ENCODE data around the gene LRRC31. TPM values are rescaled to one million over a fixed set of nuclear protein-coding genes. Genes with fewer than 3 reads are reported as not detected.

Gene LRRC31
- total RNA-seq, 1 donor from 2014 or later, result not detected

- no peak for DNase-seq (ENCODE audit: low spot score)
Measured at GRCh38 chr3:169813757-169814517, 55.8 kb downstream of the LRRC31 start.

DNA sequence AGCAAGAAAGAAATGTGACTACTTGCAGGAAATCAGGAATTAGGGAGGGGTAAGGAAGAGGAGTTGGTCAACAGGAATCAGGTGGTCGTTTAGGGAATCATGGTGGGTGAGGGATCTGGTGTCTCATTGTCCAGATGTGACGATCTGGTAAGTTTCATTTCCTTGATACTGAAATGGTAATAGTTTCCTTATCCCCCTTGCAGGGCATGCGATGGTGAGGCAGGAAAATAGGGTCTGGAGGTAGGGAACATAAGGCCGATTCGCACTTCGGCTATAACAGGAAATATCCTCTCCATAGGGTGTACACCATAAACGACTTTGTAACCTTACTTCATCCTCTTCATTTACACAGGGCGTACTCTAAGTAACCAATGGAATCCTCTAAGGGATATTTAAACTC lies 56.5 kb downstream of the LRRC31 start:
- no peak for DNase-seq (ENCODE audit: low spot score)

- peak; percentile 85 for DNase-seq (ENCODE audit: low spot score)
Measured at GRCh38 chr3:169812332-169813235, 57.2 kb downstream of the LRRC31 start, which contains the start of the genes LRRC34 and LRRIQ4. TSS of gene LRRC34 (minus strand) at chr3:169812904. CDS start at chr3:169812548, 356 bp downstream. TSS of gene LRRIQ4 (plus strand) at chr3:169812870. CDS start at chr3:169821922, 9,052 bp downstream.

DNA sequence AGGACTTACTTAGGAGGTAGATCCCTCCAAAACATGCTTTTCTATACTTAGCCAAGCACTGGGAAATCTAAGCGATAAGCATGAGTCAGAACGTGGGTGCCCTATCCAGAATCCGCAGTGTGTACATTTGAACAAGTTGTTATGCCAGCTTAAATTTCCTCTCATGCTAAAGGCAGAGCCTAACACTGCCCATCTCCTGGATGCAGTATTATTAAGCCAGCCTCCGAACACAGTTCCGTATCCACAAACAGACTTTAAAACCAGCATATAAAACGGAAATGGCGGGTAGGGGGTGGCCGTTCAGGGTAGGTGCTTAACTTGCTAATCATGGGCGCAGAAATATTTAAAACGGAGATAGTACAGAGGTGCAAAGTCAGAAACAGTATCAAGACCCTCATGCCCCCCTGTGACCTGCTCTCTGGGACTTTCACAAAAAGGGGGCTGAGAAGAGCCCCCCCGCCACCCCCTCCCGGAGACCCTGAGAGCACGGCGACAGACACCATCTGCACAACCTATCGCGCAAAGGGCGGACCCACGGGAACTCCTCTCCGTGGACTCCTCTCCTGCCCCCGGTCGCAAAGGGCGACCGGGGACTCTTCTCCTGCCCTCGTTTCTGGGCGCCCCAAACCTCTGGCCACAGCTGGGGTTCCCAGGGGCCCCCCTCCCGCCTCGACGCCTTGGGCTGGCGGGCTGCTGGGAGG lies 58.0 kb downstream of the LRRC31 start:
- DNase-seq (ENCODE audit: low spot score), result peak; percentile 92

GRCh38 chr3:169809230-169809795 lies 60.4 kb downstream of the LRRC31 start:
- DNase-seq (ENCODE audit: low spot score), result no peak

DNA sequence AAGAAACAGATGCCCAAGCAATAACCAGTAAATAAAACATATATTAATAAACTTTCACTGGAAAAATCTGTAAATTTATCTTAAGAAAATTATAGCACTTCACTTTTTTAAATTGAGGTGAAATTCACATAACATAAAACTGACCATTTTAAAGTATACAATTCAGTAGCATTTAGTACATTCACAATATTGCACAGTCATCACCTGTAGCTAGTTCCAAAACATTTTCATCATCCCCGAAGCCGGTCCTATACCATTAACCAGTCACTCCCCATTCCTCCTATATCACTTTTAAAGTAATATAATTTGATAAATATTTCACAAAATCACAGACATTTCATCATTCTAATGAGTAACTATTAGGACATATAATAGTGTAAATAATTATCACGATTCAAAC lies 65.1 kb downstream of the LRRC31 start:
- DNase-seq (ENCODE audit: low spot score), result no peak

- no peak for DNase-seq (ENCODE audit: low spot score)
Measured at GRCh38 chr3:169792359-169792758, 77.4 kb downstream of the LRRC31 start.

GRCh38 chr3:169790687-169791429 lies 78.9 kb downstream of the LRRC31 start:
- DNase-seq (ENCODE audit: low spot score), result no peak

DNA sequence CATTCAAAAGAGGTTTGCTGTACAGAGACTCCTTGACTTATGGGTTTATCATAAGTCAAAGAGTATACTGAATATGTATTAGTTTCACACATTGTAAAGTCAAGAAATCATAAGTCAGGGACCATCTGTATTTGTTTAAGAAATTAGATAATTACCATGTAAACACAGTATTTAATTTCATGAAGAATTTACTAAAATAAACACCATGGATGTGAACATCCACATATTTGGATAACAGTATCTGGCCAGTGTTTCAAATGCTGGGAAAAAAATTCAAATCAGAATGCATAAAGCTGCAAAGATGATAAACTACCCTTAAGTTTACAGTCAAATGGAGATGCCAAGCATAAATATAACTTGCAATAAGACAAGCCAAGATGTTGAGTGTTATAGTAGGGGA lies 79.5 kb downstream of the LRRC31 start:
- DNase-seq (ENCODE audit: low spot score), result no peak

Other genes starting within 250 kb of the LRRC31 start
- gene MECOM, start 206.2 kb downstream of the LRRC31 start, total RNA-seq (ENCODE audit: insufficient read depth, low replicate concordance), result 7.2 TPM
- gene TERC, start 104.9 kb downstream of the LRRC31 start, total RNA-seq (ENCODE audit: insufficient read depth, low replicate concordance), result 274 TPM
- gene ACTRT3, start 100.4 kb downstream of the LRRC31 start, total RNA-seq (ENCODE audit: insufficient read depth, low replicate concordance), result 2.6 TPM
- 27.2 TPM for gene MYNN, start 96.5 kb downstream of the LRRC31 start, total RNA-seq (ENCODE audit: insufficient read depth, low replicate concordance)
- not detected for gene LRRIQ4, start 57.1 kb downstream of the LRRC31 start, total RNA-seq (ENCODE audit: insufficient read depth, low replicate concordance)
- 22.4 TPM for gene LRRC34, start 57.0 kb downstream of the LRRC31 start, total RNA-seq (ENCODE audit: insufficient read depth, low replicate concordance)
- gene SAMD7, start 41.6 kb upstream of the LRRC31 start, total RNA-seq (ENCODE audit: insufficient read depth, low replicate concordance), result 1.9 TPM
- gene SEC62, start 96.9 kb upstream of the LRRC31 start, total RNA-seq (ENCODE audit: insufficient read depth, low replicate concordance), result 48.9 TPM
- 12.5 TPM for gene GPR160, start 168.1 kb upstream of the LRRC31 start, total RNA-seq (ENCODE audit: insufficient read depth, low replicate concordance)

Measured in umbilical cord (tissue), 2 donors.